Measurements from ENCODE around the gene NXT2. TPM values are rescaled to one million over a fixed set of nuclear protein-coding genes. Genes with fewer than 3 reads are reported as not detected.

NXT2 gene
- total RNA-seq, 1 experiment from 2014 or later, result 20.6 TPM

DNA sequence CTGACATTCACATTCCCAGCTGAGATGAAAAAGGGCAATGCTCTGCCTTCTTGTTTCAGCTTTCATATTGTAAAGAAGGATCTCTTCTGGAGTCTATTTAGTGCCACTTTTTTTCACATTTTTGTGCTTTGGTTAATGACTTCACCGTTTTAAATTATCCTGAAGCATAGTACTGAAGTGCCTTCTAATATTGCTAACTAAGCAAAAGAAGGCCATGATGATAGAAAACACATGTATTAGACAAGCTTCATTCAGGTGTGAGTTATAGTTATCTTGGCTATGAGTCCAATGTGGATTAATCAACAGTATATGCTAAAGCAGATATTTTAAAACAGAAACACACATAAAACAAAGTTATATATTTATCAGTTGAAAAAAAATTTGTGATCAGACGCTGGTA is 40.4 kb downstream of the NXT2 start:
- POLR2A ChIA-PET, result no interaction called here
- H3K27me3 ChIP-seq (ENCODE audit: control insufficient read depth, insufficient read depth, low read length), result no peaks in the 10 kb centered on the region
- ATAC-seq, result no peak
- H3K27ac ChIP-seq (ENCODE audit: low read length), result no peak overlapping the region
- H3K4me1 ChIP-seq (ENCODE audit: control insufficient read depth, insufficient read depth, low read length), result no peaks in the 10 kb centered on the region
- no peak for DNase-seq (ENCODE audit: low read depth, low spot score)
- H3K4me3 ChIP-seq (ENCODE audit: low read depth in 2 of 2, low read length in 2 of 2), result no peak overlapping the region
- CTCF ChIA-PET, result no interaction called here
- H3K9me3 ChIP-seq (ENCODE audit: control insufficient read depth, insufficient read depth, low read depth, low read length), result no peaks in the 10 kb centered on the region
- intact Hi-C loops (cut with micrococcal nuclease; ENCODE audit: unreplicated experiment) (no loop called here), in situ Hi-C loops (cut with HindIII; ENCODE audit: low pct_unique_long_range_greater_than_20kb, low sequenced_read_pairs) (no loop called here)
- no peaks in the 10 kb centered on the region for H3K36me3 ChIP-seq (ENCODE audit: control insufficient read depth, insufficient read depth, low read length)
- no peak for TF ChIP-seq SIN3A (IDR thresholded peaks at IDR 0.05; ENCODE audit: borderline replicate concordance, insufficient read depth, low read depth, low read length)
- TF ChIP-seq, protein P1, sequence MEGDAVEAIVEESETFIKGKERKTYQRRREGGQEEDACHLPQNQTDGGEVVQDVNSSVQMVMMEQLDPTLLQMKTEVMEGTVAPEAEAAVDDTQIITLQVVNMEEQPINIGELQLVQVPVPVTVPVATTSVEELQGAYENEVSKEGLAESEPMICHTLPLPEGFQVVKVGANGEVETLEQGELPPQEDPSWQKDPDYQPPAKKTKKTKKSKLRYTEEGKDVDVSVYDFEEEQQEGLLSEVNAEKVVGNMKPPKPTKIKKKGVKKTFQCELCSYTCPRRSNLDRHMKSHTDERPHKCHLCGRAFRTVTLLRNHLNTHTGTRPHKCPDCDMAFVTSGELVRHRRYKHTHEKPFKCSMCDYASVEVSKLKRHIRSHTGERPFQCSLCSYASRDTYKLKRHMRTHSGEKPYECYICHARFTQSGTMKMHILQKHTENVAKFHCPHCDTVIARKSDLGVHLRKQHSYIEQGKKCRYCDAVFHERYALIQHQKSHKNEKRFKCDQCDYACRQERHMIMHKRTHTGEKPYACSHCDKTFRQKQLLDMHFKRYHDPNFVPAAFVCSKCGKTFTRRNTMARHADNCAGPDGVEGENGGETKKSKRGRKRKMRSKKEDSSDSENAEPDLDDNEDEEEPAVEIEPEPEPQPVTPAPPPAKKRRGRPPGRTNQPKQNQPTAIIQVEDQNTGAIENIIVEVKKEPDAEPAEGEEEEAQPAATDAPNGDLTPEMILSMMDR (IDR thresholded peaks at IDR 0.05), result no peak
- TF ChIP-seq TCF7L2 (IDR thresholded peaks at IDR 0.05; ENCODE audit: low read depth, low read length), result no peak
- no peak for TF ChIP-seq POLR2AphosphoS5 (IDR thresholded peaks at IDR 0.05; ENCODE audit: low read depth, low read length)
- TF ChIP-seq, protein P2, sequence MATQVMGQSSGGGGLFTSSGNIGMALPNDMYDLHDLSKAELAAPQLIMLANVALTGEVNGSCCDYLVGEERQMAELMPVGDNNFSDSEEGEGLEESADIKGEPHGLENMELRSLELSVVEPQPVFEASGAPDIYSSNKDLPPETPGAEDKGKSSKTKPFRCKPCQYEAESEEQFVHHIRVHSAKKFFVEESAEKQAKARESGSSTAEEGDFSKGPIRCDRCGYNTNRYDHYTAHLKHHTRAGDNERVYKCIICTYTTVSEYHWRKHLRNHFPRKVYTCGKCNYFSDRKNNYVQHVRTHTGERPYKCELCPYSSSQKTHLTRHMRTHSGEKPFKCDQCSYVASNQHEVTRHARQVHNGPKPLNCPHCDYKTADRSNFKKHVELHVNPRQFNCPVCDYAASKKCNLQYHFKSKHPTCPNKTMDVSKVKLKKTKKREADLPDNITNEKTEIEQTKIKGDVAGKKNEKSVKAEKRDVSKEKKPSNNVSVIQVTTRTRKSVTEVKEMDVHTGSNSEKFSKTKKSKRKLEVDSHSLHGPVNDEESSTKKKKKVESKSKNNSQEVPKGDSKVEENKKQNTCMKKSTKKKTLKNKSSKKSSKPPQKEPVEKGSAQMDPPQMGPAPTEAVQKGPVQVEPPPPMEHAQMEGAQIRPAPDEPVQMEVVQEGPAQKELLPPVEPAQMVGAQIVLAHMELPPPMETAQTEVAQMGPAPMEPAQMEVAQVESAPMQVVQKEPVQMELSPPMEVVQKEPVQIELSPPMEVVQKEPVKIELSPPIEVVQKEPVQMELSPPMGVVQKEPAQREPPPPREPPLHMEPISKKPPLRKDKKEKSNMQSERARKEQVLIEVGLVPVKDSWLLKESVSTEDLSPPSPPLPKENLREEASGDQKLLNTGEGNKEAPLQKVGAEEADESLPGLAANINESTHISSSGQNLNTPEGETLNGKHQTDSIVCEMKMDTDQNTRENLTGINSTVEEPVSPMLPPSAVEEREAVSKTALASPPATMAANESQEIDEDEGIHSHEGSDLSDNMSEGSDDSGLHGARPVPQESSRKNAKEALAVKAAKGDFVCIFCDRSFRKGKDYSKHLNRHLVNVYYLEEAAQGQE (IDR thresholded peaks at IDR 0.05; ENCODE audit: insufficient read depth in 1 of 2, low read depth in 2 of 2, low read length in 1 of 2), result no peak
- BruUV-seq (replicated peaks), result no TSS peak

DNA sequence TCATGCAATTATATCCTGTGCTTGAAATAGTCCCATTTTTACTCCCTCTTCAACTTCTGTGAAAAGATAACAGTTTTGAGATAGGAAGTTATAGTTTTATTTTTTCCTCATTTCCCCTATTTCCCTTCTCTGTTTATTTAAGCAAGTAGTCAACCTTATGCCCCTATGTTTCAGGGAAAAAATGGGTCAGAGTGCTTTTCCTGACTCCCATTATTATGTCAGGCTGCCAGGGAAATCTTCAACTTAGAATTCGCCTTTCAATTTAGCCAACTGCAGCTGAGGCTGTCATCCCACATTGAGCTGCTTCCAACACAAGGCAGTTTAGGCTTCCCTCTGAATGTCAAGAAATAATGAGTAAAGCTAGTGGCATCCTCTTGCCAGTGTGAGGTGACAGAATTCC is 42.3 kb downstream of the NXT2 start:
- BruUV-seq (replicated peaks), result no TSS peak
- DNase-seq (ENCODE audit: low read depth, low spot score) (no peak), ATAC-seq (no peak)
- Histone ChIP-seq H3K9me3 (ENCODE audit: control insufficient read depth, insufficient read depth, low read depth, low read length) (no peaks in the 10 kb centered on the region), H3K27me3 (ENCODE audit: control insufficient read depth, insufficient read depth, low read length) (no peaks in the 10 kb centered on the region), H3K4me3 (ENCODE audit: low read depth in 2 of 2, low read length in 2 of 2) (no peak overlapping the region), H3K27ac (ENCODE audit: low read length) (no peak overlapping the region), H3K4me1 (ENCODE audit: control insufficient read depth, insufficient read depth, low read length) (no peaks in the 10 kb centered on the region), H3K36me3 (ENCODE audit: control insufficient read depth, insufficient read depth, low read length) (no peaks in the 10 kb centered on the region)
- intact Hi-C loops (cut with micrococcal nuclease; ENCODE audit: unreplicated experiment), result no loop called here
- ChIA-PET CTCF (no interaction called here), POLR2A (no interaction called here)
- no peak for TF ChIP-seq TCF7L2 (IDR thresholded peaks at IDR 0.05; ENCODE audit: low read depth, low read length)
- TF ChIP-seq, protein P2 (IDR thresholded peaks at IDR 0.05; ENCODE audit: insufficient read depth in 1 of 2, low read depth in 2 of 2, low read length in 1 of 2), result no peak
- TF ChIP-seq, protein P1 (IDR thresholded peaks at IDR 0.05), result no peak
- no peak for TF ChIP-seq POLR2AphosphoS5 (IDR thresholded peaks at IDR 0.05; ENCODE audit: low read depth, low read length)
- TF ChIP-seq SIN3A (IDR thresholded peaks at IDR 0.05; ENCODE audit: borderline replicate concordance, insufficient read depth, low read depth, low read length), result no peak
- in situ Hi-C loops (cut with HindIII; ENCODE audit: low pct_unique_long_range_greater_than_20kb, low sequenced_read_pairs), result no loop called here
